Activated naive CD4-positive, alpha-beta T cell treated with anti-CD3 and anti-CD28 coated beads, Interleukin-2, amount 50 U/mL, for 72 hours (primary cell): ENCODE results near the gene ZNF519. TPM values are rescaled to one million over a fixed set of nuclear protein-coding genes. Genes with fewer than 3 reads are reported as not detected.
A peak's percentile ranks its signal among the peaks of the same experiment; 100 is the strongest.
"Not testable (repeated sequence)": the region's sequence is repeated elsewhere in the genome, so short reads cannot be mapped to it uniquely, and the experiment has no call there.

Experiments
- ATAC-seq, 2 donors: fragments of 150-1000 bp; cut with Tn5 transposase; 2 replicates each; pipeline ENCODE4 v1.10.0; 2021; ENCODE audit warnings: mild to moderate bottlenecking in 2 of 2, moderate library complexity in 2 of 2
- DNase-seq, 2 donors: peaks; one replicate each; pipeline ENCODE4 v3.0.0; 2021 to 2022; ENCODE audit warnings: low spot score in 2 of 2
- H3K27ac Mint-ChIP-seq, 2 donors: one replicate each; pipeline ENCODE4 v1.8.0; 2022; ENCODE audit warnings: mild to moderate bottlenecking in 2 of 2, mixed read lengths in 2 of 2
- H3K36me3 Mint-ChIP-seq, 2 donors: one replicate each; pipeline ENCODE4 v1.8.0; 2022; ENCODE audit warnings: mixed read lengths in 2 of 2
- H3K9me3 Mint-ChIP-seq, 2 donors: one replicate each; pipeline ENCODE4 v1.8.0; 2022; ENCODE audit warnings: mixed read lengths in 2 of 2
- total RNA-seq, 2 donors: library from RNA; stranded (reverse); gene quantifications; one replicate each; pipeline ENCODE4 v1.2.3, GENCODE V29; 2022

The ZNF519 gene
- total RNA-seq: 10 to 100 TPM; 22.3 to 28.5 TPM

DNA sequence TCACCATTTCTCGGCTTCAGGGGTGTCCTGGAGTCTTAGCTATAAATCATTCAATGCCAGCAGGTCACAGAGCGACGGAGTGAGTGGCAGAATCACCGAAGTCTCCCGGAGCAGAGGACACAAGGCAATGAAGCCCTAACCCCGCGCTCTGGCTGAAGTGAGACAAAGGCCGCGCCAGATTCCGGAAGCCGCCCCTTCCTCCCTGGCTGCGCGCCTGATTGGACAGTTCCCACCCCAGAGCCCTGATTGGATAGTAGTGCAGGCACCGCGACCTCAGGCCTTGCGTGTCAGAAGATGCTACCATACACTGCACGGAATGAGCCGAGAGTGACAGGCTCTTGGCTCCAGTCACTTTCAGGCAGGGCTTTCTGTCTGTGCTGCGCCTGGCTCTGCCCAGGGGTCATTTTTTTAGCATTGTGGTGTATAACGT, at the start of gene ZNF519:
TSS of gene ZNF519 (minus strand) at position 165 of the 430 bp plus-strand sequence. CDS start at position 7, 158 bp downstream.
- H3K27ac Mint-ChIP-seq: peak within 1 kb of the TSS; percentile 72 to 88
- not testable (repeated sequence) for H3K36me3 Mint-ChIP-seq, H3K9me3 Mint-ChIP-seq
- ATAC-seq (peak; percentile 100), DNase-seq (peak; percentile 76 to 93)

DNA sequence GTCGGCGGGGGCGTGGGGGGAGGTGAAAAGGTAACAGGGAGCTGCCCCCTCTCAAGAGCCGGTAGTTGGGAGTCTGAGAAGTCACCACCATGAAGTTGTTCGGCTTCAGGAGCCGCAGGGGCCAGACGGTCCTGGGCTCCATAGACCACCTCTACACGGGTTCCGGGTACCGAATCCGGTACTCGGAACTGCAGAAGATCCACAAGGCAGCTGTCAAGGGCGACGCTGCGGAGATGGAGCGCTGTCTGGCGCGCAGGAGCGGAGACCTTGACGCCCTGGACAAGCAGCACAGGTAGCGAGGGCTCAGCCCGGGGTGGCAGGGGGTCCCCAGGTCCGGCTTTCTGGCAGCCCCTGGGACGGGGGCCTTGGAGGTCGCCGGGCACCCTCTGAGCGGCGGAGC, 47.1 kb upstream of the ZNF519 start:
- DNase-seq: peak in 1 of 2 donors; percentile 55
- peak; percentile 7 to 20 for ATAC-seq
- no peaks in the 10 kb centered on the region for H3K36me3 Mint-ChIP-seq
- H3K9me3 Mint-ChIP-seq: no peaks in the 10 kb centered on the region
- H3K27ac Mint-ChIP-seq: peak overlapping the region; percentile 69 to 79

DNA sequence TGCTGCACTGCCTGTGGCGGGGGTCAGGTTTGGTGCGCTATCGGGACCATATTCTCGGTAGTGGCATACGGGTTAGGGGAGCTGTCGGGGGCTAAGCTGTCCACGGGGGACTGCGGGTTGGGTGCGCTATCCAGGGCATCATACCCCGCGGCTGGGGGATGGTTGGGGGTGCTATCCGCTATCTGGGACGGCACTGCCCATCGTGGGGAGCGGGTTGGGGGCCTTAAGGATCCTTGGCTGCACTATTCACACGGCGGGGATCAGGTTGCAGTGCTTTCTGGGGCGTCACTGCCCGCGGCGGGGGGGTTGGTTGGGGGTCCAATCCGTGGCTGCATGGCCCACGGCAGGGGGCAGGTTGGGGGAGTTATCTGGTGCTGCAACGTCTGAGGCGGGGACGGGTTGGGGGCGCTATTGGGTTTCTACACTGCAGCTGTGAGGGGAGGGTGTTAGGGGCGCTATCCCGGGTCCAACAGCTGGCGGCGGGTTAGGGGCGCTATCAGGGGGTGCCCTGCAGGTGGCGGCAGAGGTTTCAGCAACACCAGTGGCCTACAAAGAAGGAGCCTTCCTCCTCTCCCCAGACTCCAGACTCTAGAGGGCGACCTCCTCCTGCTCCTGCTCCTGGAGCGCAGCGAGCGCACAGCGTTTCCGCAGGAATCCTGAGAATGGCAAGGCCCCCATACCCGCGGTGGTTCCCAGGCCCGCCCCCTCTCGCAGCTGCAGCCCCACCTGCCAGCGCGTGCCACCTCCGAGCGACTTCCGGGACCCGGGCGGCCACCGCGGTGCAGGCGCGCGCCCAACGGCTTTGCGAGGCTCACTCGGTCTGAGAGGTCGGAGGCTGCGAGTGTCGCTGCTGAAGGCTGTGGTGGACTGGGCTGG, 46.3 kb upstream of the ZNF519 start:
- peak; percentile 71 to 86 for DNase-seq
- ATAC-seq: peak; percentile 90 to 92
- peak overlapping the region; percentile 69 to 79 for H3K27ac Mint-ChIP-seq
- H3K36me3 Mint-ChIP-seq, H3K9me3 Mint-ChIP-seq: not testable (repeated sequence)

DNA sequence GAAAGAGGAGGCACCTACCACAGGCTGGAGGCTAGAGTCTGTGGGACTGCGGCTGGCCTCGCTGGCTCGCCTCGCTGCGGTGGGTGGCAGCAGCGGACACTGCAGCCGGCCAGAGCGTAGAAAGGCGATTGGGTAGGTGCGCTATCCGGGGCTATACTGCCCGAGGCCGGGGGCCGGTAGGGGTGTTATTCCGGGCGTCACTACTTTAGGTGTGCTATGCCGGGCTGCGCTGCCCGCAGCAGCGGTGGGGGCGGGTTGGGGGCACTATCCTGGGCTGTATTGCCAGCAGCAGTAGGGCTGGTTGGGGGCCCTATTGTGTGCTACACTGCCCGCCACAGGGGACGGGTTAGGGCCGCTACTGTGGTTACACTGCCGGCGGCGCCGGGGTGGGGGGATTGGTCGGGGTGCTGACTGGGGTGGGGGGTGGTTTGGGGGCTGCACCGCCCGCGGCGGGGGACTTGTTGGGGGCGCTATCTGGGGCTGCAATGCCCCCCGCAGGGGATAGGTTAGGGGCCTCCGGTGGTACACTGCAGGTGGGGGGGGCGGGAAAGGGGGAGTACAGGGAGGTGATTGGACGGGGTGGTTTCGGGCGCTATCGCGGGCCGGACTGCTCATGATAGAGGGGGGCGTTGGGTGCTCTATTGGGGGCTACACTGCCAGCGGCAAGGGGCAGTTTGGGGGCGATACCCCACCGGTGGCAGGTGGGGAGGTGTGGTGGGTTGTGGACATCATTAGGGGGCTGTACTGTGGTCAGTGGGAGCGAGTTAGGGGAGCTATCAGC, 45.5 kb upstream of the ZNF519 start:
- DNase-seq, H3K36me3 Mint-ChIP-seq, ATAC-seq, H3K9me3 Mint-ChIP-seq, H3K27ac Mint-ChIP-seq: not testable (repeated sequence)

DNA sequence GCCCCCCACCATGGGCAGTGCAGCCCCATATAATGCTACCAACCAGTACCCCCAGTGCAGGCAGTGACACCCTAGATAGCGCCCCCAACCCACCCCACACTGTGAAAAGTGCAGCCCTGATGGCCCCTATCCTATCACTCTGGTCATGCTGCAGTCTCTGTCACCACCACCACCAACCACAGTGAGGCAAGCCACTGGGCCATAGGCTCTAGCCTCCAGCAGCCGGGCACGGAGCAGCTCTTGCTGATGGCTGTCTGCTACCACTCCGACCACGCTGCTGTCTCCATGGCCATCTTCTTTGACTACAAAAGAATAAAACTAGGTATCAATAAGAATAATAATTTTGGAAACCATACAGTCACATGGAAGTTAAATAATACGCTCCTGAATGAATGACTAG, 43.2 kb upstream of the ZNF519 start:
- DNase-seq, H3K9me3 Mint-ChIP-seq, H3K27ac Mint-ChIP-seq, H3K36me3 Mint-ChIP-seq, ATAC-seq: not testable (repeated sequence)

DNA sequence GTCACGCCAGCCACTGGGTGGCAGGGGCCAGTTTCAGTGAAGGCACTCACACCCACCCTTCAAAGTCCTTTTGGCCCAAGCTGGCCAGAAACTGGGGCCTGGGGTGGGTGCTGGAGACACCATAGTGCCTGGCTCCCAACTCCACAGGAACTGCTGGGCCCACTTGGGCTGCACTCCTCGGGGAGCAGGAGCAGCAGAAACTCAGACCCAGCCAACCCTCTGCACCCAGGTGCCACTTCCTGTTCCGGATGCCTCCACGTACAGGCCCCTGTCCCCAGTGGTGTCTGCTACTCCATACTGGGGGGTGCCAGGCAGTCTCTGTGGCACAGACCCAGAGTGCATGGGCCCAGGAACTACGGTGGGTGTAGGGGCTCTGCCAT, 42.5 kb upstream of the ZNF519 start:
- no peak overlapping the region for H3K27ac Mint-ChIP-seq
- DNase-seq (no peak), ATAC-seq (no peak)
- H3K36me3 Mint-ChIP-seq: no peaks in the 10 kb centered on the region
- no peaks in the 10 kb centered on the region for H3K9me3 Mint-ChIP-seq

DNA sequence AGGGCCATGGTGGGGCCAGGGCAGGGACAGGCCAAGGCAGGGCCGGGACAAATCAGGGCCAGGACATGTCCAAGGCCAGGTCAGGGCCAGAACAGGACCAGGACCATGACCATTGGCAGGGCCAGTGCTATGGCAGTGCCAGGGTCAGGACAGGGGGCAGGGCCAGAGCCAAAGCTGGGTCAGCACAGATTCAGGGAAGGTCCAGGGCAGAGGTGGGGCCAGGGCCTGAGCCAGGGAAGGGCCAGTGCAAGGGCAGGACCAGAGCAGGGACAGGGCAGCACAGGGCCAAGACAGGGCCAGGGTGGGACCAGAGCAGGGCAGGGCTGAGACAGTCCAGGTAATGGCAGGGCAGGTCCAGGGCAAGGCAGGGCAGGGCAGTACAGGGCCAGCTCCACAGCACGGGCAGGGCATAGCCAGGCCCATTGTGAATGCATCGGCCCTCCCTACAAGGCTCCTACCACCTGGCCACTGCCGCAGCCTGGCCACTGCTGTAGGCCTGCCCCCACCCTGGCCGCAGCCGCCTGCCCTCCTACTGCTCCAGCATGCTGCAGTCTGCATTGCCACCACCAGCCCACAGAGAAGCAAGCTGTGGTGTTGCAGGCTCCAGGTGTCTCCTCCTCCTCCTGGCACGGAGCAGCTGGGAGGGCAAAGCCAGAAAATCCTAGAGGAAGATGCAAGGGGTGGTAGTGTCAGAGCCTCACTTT, 41.9 kb upstream of the ZNF519 start:
- H3K27ac Mint-ChIP-seq: peak overlapping the region in 1 of 2 donors; percentile 81
- not testable (repeated sequence) for H3K9me3 Mint-ChIP-seq, DNase-seq, H3K36me3 Mint-ChIP-seq, ATAC-seq

DNA sequence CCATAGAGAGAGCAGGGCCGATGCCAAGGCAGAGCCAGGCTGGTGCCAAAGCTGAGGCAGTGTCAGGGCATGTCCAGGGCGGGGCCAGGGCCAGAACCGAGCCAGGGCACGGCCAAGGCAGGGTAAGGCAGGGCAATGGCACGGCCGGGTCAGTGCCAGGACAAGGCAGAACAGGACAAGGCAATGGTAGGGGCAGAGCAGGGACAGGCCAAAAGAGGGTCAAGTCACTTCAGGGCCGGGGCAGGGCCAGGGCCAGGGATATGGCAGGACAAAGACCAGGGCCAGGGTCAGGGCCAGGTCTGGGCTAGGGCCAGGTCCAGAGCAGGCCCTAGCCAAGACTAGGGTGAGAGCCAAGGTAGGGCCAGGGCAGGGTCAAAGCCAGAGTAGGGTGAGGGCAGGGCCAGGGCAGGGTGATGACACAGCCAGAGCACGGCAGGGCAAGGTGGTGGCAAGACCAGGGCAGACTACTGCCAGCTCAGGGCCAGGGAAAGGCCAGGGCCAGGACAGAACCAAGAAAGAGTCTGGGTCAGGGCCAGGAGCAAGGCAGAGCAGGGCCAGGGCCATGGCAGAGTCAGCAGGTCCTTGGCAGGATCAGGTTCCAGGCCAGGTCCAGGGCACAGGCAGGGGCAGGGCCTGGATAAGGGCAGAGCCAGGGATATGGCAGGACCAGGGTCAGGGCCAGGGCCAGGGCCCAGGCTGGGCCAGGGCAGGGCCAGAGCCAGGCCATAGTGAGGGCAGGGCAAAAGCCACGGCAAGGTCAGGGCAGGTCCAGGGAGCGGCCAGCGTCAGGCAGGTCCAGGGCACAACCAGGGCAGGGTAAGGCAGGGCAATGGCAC, 41.1 kb upstream of the ZNF519 start:
- not testable (repeated sequence) for DNase-seq, H3K9me3 Mint-ChIP-seq, ATAC-seq, H3K36me3 Mint-ChIP-seq
- peak overlapping the region in 1 of 2 donors; percentile 81 for H3K27ac Mint-ChIP-seq

DNA sequence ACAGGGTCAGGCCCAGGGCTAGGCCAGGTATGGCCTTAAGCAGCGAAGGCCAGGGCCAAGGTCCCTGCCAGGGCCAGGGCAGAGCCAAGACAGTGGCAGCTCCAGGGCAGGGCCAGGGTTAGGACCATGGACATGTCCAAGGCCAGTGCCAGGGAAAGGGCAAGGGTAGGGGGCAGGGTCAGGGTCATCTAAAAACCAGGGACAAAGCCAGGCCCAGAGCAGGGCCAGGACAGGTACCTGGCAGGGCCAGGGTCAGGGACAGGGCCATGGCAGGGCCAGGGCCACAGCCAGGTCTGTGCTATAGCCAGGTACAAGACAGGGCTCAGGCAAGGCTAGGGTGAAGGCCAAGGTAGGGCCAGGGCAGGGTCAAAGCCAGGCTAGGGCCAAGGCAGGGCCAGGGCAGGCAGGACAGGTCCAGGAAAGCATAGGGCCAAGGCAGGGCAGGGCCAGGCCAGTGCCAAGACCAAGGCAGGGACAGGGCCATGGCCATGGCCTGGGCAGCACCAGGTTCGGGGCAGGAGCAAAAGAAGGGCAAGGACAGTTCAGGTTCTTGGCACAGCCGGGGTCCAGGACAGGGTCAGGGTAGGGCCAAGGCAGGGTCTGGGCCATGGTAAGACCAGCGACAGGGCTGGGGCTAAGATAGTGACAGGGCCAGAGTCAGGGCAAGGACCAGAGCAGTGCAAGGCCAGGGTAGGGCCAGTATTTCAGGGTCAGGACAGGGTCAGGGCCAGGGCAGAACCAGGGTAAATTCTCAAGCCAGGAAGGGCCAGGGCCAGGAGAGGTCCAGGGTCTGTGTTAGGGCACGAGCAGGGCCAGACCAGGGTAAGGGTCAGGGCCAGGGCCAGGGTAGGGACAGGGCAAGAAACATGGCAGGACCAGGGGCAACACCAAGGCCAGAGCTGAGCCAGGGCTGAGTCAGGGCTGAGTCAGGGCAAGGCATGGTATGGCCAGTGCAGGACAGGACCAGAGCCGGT, 40.2 kb upstream of the ZNF519 start:
- H3K9me3 Mint-ChIP-seq, H3K36me3 Mint-ChIP-seq, ATAC-seq, DNase-seq: not testable (repeated sequence)
- peak overlapping the region; percentile 9 to 81 for H3K27ac Mint-ChIP-seq

DNA sequence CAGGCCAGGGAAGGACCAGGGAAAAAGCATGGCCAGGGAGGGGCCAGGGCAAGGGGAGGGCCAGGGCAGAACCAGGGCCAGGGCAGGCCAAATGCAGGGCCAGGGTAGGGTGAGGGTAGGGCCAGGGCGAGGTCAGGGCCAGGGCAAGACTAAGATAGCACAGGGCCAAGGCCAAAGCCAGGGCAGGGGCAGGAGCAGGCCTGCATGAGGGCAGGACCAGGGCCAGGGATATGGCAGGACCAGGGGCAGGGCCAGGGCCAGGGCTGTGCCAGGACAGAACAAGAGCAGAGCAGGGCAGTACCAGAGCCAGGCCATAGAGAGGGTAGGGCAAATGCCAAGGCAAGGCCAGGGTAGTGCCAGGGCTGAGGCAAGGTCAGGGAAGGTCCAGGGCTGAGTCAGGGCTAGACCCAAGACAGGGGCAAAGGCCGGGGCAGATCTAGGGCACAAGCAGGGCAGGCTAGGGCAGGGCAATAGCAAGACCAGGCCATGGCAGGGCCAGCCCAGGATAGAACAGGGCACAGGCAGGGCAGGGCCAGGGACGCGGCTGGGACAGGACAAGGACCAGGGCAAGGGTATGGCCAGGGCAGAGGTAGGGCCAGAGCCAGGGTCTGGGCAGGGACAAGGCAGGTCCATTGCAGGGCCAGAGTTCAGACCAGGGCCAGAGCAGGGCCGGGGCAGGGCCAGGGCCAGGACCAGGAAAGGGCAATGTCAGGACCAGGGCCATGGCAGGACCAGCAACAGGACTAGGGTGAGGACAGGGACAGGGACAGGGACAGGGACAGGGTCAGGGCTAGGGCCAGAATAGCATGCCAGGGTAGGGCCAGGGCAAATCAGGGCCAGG, 39.3 kb upstream of the ZNF519 start:
- not testable (repeated sequence) for H3K36me3 Mint-ChIP-seq, DNase-seq, ATAC-seq, H3K9me3 Mint-ChIP-seq
- H3K27ac Mint-ChIP-seq: peak overlapping the region; percentile 9 to 81

DNA sequence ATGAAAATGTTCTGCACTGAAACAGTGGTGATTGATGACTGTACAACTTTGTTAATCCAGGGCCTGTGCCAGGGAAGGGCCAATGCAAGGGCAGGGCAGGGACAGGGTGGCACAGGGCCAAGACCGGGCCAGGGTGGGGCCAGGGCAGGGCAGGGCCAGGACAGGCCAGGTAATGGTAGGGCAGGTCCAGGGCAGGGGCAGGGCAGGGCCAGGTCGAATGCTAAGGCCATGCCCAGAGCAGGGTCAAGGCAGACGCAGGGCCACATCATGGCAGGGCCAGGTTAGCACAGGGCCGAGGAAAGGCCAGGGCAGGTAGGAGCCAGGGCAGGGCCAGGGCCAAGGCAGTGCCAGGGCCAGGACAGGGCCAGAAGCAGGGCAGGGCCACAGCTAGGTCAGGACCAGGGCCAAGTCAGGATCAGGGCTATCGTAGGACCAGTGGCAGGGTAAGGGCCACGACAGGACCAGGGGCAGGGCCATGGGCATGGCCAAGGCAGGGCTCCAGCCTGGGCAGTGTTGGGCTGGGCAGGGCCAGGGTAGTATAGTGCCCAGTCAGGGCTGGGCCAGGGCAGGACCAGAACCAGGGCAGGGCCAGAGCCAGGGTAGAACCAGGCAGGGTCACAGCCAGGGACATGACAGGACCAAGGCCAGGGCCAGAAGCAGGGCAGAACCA, 38.3 kb upstream of the ZNF519 start:
- H3K9me3 Mint-ChIP-seq, H3K36me3 Mint-ChIP-seq, ATAC-seq, DNase-seq: not testable (repeated sequence)
- peak overlapping the region in 1 of 2 donors; percentile 78 for H3K27ac Mint-ChIP-seq

DNA sequence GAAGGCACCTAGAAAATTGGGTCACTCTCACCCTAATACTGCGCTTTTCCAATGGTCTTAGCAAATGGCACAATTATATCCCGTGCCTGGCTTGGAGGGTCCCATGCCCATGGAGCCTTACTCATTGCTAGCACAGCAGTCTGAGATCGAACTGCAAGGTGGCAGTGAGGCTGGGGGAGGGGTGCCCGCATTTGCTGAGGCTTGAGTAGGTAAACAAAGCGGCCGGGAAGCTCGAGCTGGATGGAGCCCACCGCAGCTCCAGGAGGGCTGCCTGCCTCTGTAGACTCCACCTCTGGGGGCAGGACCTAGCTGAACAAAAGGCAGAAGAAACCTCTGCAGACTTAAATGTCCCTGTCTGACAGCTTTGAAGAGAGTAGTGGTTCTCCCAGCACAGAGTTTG, 30.7 kb upstream of the ZNF519 start:
- ATAC-seq, H3K9me3 Mint-ChIP-seq, DNase-seq, H3K27ac Mint-ChIP-seq, H3K36me3 Mint-ChIP-seq: not testable (repeated sequence)

DNA sequence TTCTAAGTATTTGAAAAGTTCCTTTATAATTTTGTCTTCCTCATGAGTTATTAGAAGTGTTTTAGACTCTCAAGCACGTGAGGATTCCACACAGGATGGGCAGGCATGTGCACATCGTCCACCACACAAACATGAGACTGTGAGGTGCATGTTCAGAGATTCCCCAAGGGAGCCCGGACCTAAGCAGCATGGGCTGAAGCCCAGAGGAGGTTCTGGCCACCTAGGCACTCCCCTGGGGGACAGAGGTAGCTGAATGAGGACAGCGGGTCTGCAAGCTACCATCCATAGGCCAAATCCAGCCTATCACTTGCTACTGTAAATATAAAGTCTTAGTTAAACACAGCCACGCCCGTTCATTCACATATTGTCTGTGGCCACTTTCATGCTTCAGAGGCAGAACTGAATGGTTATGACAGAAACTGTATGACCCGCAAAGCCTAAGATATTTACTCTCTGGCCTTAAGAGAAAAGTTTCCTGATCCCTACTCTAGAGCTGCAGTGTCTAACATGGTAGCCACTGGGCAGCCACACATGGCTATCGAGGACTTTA, 19.4 kb upstream of the ZNF519 start:
- not testable (repeated sequence) for H3K27ac Mint-ChIP-seq, H3K9me3 Mint-ChIP-seq, H3K36me3 Mint-ChIP-seq, ATAC-seq, DNase-seq

DNA sequence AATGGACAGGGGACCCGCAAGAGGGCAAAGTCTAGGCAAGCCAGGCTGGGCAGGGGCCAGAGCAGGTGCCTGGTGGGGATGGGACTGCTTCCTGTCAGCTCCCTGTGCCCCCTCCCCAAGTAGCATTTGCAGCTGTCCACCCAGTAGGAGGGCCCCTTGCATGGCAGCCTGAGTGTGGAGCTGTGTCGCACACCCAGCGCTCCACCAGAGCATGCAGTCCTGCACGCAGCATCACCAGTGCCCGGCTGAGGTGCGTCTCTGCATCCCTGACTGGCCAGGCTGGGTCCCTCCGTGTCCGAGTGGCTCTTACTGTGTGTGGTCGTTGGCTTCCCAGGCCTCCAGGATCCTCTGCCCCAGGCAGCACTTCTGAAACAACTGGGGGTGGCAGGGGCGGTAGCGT, 18.5 kb upstream of the ZNF519 start:
- not testable (repeated sequence) for DNase-seq, ATAC-seq, H3K36me3 Mint-ChIP-seq, H3K9me3 Mint-ChIP-seq, H3K27ac Mint-ChIP-seq
